Measurements from ENCODE around the gene CSPG4.

Gene CSPG4

DNA sequence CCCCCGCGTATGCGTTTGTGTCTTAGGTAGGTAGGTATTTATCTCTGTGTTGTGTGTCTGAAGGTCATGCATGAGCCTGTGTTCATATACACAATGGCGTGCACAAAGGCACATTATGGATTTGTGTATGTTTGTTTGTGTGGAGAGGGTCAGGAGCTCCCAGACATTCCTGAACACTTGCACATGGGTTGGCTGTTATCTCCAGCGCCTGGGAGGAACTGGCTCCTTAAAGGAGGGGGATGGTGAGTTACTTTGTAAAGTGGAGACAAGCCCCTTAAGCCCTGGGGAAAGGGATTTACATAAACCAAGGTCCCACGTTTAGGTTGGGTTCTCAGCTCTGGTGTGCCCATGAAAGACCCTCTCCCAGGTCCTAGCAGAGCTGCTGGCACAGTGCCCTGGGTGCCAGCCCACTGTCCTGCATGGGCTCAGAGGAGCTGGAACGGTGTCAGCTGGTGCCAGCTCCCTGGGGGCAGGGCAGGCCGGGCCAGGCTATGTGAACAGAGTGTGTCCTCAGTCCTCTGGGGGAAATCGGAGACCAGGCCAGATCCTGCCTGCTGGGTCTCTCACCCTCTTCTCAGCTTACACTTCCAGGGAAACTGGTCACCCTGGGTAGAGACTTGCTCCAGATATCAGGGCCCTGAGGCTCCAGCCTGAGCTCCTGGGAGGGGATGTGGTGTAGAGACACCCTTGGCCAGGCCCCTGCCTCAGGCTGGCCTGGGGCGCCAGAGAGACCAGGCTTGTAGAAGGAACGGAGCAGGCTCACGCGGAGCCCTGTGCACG is 39.8 kb downstream of the CSPG4 start:
- DNase-seq (ENCODE audit: low read depth in 2 of 2): no peak

- no peak for DNase-seq (ENCODE audit: low read depth in 2 of 2)
Observed at GRCh38 chr15:75671730-75672602, 40.7 kb downstream of the CSPG4 start.

- DNase-seq (ENCODE audit: low read depth in 2 of 2): no peak
Observed at GRCh38 chr15:75669879-75670212, 42.8 kb downstream of the CSPG4 start.

DNA sequence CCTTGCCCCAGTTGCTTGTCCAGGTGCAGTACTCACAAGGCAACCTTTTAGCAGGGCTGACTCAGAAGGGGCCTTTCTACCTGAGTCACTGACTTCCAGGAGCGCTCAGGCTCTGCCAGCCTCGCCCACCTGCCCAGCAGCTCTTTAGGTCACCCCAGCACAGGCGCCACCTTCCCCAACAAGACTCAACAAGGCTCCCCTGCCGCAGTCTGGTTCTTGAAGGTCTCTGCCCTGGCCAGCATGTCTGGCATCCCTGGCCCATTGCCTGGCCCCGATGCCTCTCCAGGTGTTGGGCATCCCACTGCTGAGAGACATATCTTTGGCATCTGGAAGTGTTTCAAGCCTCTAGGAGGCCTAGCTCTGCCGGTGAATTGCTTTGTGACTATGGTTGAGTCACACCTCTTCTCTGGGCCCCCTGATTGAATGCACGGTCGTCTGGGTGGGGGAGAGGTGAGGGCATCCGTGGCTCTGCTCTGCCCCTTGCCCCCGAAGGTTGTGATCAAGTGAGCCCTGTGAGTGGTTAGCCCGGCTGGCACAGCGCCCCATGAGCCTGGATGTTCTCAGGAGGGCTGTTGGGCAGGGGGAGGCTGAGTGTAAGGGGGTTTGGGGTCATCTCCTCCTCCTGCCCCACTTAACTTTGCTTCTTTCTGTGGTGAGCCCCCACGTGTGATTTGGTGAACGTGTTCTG is 43.3 kb downstream of the CSPG4 start:
- no peak for DNase-seq (ENCODE audit: low read depth in 2 of 2)

GRCh38 chr15:75666823-75667501 is 45.7 kb downstream of the CSPG4 start:
- no peak for DNase-seq (ENCODE audit: low read depth in 2 of 2)

DNA sequence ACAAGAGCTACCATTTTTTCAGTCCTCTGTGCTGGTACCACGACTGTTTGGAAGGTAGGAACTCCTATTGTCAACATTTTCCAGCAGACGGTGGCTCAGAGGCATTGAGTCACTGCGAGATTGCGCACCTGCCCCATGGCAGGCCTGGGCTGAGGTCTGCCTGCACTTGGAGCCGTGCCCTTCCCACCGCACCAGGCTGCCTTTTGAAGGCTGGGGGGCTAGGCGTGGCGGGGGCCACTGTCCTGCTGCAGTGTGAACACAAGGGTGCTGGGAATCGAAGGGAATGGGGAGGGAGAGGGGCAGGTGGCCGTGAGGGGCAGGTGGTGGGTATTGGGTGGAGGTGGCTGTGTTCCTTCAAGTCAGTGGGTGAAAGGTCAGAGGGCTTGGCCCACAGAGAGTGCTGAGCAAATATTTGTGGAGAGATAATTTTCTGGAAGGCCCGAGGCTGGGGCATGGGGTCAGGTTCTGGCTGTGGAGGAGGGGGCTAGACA is 48.7 kb downstream of the CSPG4 start:
- no peak for DNase-seq (ENCODE audit: low read depth in 2 of 2)

DNA sequence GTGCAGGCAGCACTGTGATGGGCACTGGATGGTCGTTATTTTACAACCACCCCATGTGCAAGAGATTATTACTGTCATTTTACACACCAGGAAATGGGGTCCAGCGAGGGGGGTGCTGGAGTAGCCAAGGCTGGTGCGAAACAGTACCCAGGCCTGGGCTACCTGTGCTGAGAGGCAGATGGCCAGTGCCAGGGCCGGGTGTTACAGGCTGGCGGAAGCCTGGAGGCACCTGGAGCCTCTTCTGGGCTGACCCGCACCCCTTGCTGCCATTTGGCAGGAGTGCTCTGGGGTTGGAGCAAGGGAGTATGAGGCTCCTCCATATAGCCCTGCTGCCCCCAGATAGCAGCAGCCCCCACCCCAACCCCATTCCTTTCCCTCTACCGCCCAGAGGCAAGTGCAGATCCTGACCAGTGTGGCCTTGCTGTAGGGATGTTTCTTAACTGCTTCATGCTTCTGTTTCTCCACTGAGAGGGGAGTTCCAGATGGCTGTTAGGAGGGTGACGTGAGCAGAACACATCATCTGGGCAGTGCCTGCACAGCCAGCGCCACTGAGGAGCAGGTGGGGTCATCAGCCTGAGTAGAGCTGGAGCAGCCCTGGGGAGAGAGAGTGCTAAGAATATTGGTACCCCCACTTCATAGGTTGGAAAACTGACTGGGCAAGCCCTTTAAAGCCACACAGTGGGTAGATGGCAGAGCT is 49.7 kb downstream of the CSPG4 start:
- DNase-seq (ENCODE audit: low read depth in 2 of 2): no peak

DNA sequence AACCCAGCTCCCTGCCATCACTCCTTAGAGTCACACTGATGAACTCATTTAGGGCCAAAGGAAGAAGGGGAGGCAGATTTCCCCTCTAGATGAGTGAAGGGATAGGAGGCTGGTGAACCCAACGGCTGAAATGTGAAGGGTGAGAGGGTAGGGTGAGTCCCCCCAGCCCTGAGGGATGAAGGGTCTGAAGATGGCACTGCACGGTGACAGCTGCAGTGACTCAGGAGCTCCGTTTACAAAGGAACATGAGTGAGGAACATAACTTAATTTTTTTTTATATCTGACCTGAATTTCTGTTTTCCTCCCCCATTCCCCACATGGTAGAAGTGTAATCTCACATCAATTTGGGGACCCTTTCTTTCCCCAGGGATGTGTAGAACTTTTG is 50.9 kb downstream of the CSPG4 start:
- DNase-seq (ENCODE audit: low read depth in 2 of 2): no peak

- no peak for DNase-seq (ENCODE audit: low read depth in 2 of 2)
Observed at GRCh38 chr15:75661100-75661755, 51.4 kb downstream of the CSPG4 start.

- DNase-seq (ENCODE audit: low read depth in 2 of 2): no peak
Observed at GRCh38 chr15:75659928-75660645, 52.6 kb downstream of the CSPG4 start.

DNA sequence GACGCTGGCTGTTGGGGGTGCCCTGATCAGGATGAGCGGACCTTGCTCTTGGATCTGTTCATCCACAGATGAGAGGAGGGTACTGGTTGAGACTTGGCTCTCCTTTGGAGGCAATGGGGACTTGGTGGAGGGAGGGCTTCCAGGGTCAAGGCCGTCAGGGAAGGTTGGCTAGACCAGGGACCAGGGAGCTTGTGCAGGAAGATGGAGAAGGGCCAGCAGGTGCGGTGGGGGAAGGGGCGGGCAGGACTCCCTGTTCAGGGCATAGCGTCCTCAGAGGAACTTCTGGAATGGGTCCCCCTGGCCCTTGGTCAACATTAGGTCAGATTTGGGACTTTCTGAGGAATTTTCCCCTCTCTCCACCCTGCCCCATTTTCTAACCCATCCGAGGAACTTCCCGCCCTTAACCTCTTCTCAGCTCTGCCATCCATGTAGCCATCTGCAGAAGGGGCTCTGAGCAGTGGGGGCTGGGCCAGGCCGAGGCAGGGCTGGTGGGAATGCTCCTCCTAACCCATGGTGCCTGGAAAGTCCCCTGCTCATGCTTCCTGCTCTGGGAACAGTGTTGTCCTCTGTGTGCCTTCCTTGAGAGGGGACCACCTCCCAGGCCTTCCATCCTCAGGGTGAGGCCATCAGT is 53.4 kb downstream of the CSPG4 start:
- DNase-seq (ENCODE audit: low read depth in 2 of 2): no peak

DNA sequence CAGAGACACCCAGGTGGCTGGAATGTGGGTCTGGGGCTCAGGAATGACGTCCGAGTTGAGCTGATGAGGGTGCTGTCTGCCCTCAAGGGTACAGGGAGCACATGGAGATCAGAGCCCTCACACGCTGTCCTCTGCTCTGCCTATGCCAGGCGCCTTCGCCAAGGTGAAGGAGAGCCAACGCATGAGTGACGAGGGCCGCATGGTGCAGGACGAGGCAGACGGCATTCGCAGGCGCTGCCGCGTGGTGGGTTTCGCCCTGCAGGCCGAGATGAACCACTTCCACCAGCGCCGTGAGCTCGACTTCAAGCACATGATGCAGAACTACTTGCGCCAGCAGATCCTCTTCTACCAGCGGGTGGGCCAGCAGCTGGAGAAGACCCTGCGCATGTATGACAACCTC is 55.8 kb downstream of the CSPG4 start:
- no peak for DNase-seq (ENCODE audit: low read depth in 2 of 2)

DNA sequence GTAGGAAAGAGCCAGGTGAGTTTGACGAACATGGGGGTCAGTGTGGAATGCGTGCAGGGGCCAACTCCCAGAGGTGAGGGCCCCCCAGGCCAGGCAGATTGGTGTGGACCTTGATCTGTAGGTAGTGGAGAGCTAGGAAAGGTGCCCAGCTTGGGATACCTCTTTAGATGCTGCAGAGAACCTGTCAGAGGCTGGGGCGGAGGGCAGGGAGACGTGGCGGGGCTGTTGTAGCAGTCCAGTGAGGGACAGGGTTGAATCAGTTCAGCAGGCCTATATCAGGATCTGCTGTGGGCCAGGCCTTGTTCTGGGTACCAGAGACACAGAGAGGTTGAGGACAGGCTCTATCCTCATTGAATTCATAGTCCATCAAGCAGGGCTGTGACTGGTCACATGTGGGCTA is 56.3 kb downstream of the CSPG4 start:
- DNase-seq (ENCODE audit: low read depth in 2 of 2): no peak

DNA sequence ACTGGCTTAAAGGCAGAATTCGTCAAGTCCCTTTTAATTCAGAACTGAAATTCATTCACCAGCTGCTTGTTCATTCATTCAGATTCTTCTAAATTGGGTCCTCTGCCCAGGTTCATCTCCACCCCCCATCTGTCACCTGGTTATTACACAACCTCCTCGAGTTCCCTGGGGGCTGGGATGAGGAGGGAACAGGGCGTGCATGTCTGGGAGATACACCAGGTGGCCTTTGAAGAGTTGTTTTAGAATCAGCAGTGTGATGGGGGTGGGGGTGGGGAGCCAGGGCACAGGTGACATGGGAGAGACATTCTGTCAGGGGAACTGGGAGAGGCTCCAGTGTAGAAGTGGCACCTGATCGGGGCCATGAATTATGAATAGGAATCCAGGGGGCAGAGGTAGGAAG is 56.7 kb downstream of the CSPG4 start:
- no peak for DNase-seq (ENCODE audit: low read depth in 2 of 2)

- no peak for DNase-seq (ENCODE audit: low read depth in 2 of 2)
Observed at GRCh38 chr15:75654201-75654907, 58.3 kb downstream of the CSPG4 start.

GRCh38 chr15:75653347-75653913 is 59.2 kb downstream of the CSPG4 start:
- no peak for DNase-seq (ENCODE audit: low read depth in 2 of 2)

DNA sequence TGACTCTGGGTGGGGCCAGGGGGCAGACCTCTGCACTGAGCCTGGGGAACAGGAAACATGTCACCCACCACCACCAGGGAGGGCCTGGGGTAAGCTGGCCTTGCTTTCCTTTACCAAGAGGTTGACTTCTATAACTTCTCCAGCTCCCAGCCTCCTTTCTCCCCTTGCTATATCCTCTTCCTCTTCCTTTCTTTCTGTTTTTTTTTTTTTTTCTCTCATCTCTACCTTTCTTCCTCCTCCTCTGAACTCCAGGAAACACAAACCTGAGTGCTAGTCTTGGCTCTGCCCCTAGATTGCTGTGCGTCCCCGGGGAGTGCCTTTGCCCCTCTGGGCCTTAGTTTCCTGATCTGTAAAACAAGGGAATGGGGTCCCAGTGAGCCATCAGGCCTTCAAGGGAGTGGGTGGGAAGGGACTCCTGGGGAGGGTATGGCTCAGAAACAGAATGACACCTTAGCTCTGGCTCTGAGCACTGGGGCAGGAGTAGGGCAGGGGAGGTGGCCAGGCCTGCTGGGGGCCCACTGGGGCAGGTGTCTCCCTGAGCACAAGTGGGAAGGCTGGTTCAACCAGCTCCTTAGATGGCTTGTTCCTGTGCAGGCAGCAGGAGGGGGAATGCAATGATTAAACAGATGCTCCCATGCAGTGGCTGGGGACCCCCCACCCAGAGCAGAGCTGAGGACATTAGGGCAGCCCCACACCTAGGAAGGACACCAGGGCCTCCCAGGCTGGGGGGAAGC is 60.7 kb downstream of the CSPG4 start:
- DNase-seq (ENCODE audit: low read depth in 2 of 2): no peak
